ENCODE data around the gene ARGLU1. TPM values are rescaled to one million over a fixed set of nuclear protein-coding genes. Genes with fewer than 3 reads are reported as not detected.

ARGLU1 gene
- total and polyA plus RNA-seq, 2 experiments from 2014 or later: 108 to 166 TPM

GRCh38 chr13:106524108-106524507 is 43.8 kb downstream of the ARGLU1 start:
- H3K4me3 Mint-ChIP-seq: no peak overlapping the region
- no peak for ATAC-seq
- no peak overlapping the region for H3K4me3 ChIP-seq
- H4K20me1 ChIP-seq (replicated peaks; ENCODE audit: insufficient read depth): peaks cover 14% of the 10 kb centered on the region
- H3K4me1 Mint-ChIP-seq: peaks cover 87% of the 10 kb centered on the region
- no peak overlapping the region for H3K27ac ChIP-seq (ENCODE audit: low read depth)
- H3K36me3 Mint-ChIP-seq (ENCODE audit: low read depth): no peaks in the 10 kb centered on the region
- no peak overlapping the region for H3K4me2 ChIP-seq
- H2AFZ ChIP-seq: no peak overlapping the region
- no peaks in the 10 kb centered on the region for H3F3A ChIP-seq (replicated peaks; ENCODE audit: low read depth)
- no peaks in the 10 kb centered on the region for H3K36me3 ChIP-seq (ENCODE audit: insufficient read depth)
- peaks cover 81% of the 10 kb centered on the region for H3K4me1 ChIP-seq (ENCODE audit: insufficient read depth)
- H3K27ac Mint-ChIP-seq: no peak overlapping the region
- 0 out of 2 replicates have a peak, but pooled peaks cover 4% of the 10 kb centered on the region for H3K27me3 ChIP-seq (ENCODE audit: insufficient read depth)
- no peak for TF ChIP-seq POLR2AphosphoS5 (IDR thresholded peaks at IDR 0.05; ENCODE audit: low read depth)
- TF ChIP-seq CTCF (conservative IDR thresholded peaks at IDR 0.05; ENCODE audit: low read depth in 2 of 2): no peak
- no peak for TF ChIP-seq JUNB (IDR thresholded peaks at IDR 0.05; ENCODE audit: unreplicated experiment)
- no peak for TF ChIP-seq EZH2 (IDR thresholded peaks at IDR 0.05; ENCODE audit: low read depth, unreplicated experiment)
- no peak for TF ChIP-seq ZNF331 (CRISPR knock-in tag; IDR thresholded peaks at IDR 0.05; ENCODE audit: low read depth)
- no peak for TF ChIP-seq ZNF462 (CRISPR knock-in tag; IDR thresholded peaks at IDR 0.05)
- no peak for TF ChIP-seq STAT1 (IDR thresholded peaks at IDR 0.05; ENCODE audit: unreplicated experiment)
- TF ChIP-seq ZNF114 (CRISPR knock-in tag; IDR thresholded peaks at IDR 0.05): no peak
- TF ChIP-seq NANOG (IDR thresholded peaks at IDR 0.05; ENCODE audit: borderline replicate concordance): no peak
- no peak for TF ChIP-seq EZH2phosphoT487 (IDR thresholded peaks at IDR 0.05; ENCODE audit: unreplicated experiment)
- TF ChIP-seq REST (IDR thresholded peaks at IDR 0.05; ENCODE audit: unreplicated experiment): no peak
- TF ChIP-seq CREB1 (CRISPR knock-in tag; IDR thresholded peaks at IDR 0.05; ENCODE audit: low read depth): no peak
- no peak for TF ChIP-seq ETS1 (IDR thresholded peaks at IDR 0.05)
- no peaks in the 10 kb centered on the region for H3K27me3 Mint-ChIP-seq (ENCODE audit: insufficient read depth, low read depth, poor library complexity)
- no peak for DNase-seq (ENCODE audit: low spot score)
- no peaks in the 10 kb centered on the region for H3K9me2 ChIP-seq (ENCODE audit: insufficient read depth)
- H3K79me2 ChIP-seq (replicated peaks; ENCODE audit: insufficient read depth): peaks cover 91% of the 10 kb centered on the region
- no peaks in the 10 kb centered on the region for H3K9me3 Mint-ChIP-seq

All from GM23338 (cell line).